Astrocyte (in vitro differentiated cells and primary cell): ENCODE measurements around the gene HEATR5A. TPM values are rescaled to one million over a fixed set of nuclear protein-coding genes. Genes with fewer than 3 reads are reported as not detected.

Experiments used
- DNase-seq: peaks from one replicate; pipeline ENCODE4 v3.0.0-alpha.2; 2010; ENCODE audit warnings: low read depth
- FAIRE-seq: peaks from 2 replicates; lab custom pipeline; 2011; peaks lifted over from hg19 to GRCh38; lab: Jason Lieb, UNC
- H2AFZ ChIP-seq: 2 replicates; pipeline ENCODE4 v1.6.0; 2012; ENCODE audit warnings: low read depth, low read length, inconsistent platforms
- H3K27ac ChIP-seq: 2 replicates; pipeline ENCODE4 v1.5.1; 2011; ENCODE audit warnings: low read depth, low read length, inconsistent platforms
- H3K27me3 ChIP-seq: 2 replicates; pipeline ENCODE4 v1.6.0; 2011; ENCODE audit warnings: low read length, inconsistent platforms; ENCODE audit not compliant: insufficient read depth
- H3K36me3 ChIP-seq: 2 replicates; pipeline ENCODE4 v1.5.1; 2011; ENCODE audit warnings: low read length, inconsistent platforms; ENCODE audit not compliant: insufficient read depth
- H3K4me1 ChIP-seq: 2 replicates; pipeline ENCODE4 v1.5.1; 2011; ENCODE audit warnings: low read length, inconsistent platforms; ENCODE audit not compliant: insufficient read depth
- H3K4me2 ChIP-seq: 2 replicates; pipeline ENCODE4 v1.6.0; 2012; ENCODE audit warnings: low read length, inconsistent platforms
- H3K4me3 ChIP-seq: 2 replicates; pipeline ENCODE4 v1.5.1; 2011; ENCODE audit warnings: low read depth, mild to moderate bottlenecking, low read length, inconsistent platforms; ENCODE audit not compliant: insufficient read depth
- H3K79me2 ChIP-seq: 2 replicates; pipeline ENCODE4 v1.6.0; 2012; ENCODE audit warnings: mild to moderate bottlenecking, low read length, inconsistent platforms; ENCODE audit not compliant: insufficient read depth
- H3K9ac ChIP-seq: 2 replicates; pipeline ENCODE4 v1.6.0; 2012; ENCODE audit warnings: mild to moderate bottlenecking, low read length, inconsistent platforms
- H3K9me3 ChIP-seq: 2 replicates; pipeline ENCODE4 v1.5.1; 2012; ENCODE audit warnings: low read depth, mild to moderate bottlenecking, low read length, inconsistent platforms; ENCODE audit not compliant: insufficient read depth
- H4K20me1 ChIP-seq: 2 replicates; pipeline ENCODE4 v1.6.0; 2012; ENCODE audit warnings: low read length, inconsistent platforms; ENCODE audit not compliant: insufficient read depth
- H3K27ac Mint-ChIP-seq: one replicate; pipeline ENCODE4 v1.8.0; 2021; ENCODE audit warnings: mild to moderate bottlenecking, mixed read lengths; ENCODE audit not compliant: unreplicated experiment
- H3K27me3 Mint-ChIP-seq: one replicate; pipeline ENCODE4 v1.8.0; 2021; ENCODE audit warnings: low read depth, mixed read lengths; ENCODE audit not compliant: unreplicated experiment
- H3K36me3 Mint-ChIP-seq: one replicate; pipeline ENCODE4 v1.8.0; 2021; ENCODE audit warnings: low read depth, mixed read lengths; ENCODE audit not compliant: unreplicated experiment
- H3K4me1 Mint-ChIP-seq: one replicate; pipeline ENCODE4 v1.8.0; 2021; ENCODE audit warnings: low read depth, mixed read lengths; ENCODE audit not compliant: unreplicated experiment
- H3K4me3 Mint-ChIP-seq: one replicate; pipeline ENCODE4 v1.8.0; 2021; ENCODE audit warnings: mild to moderate bottlenecking, moderate library complexity, mixed read lengths; ENCODE audit not compliant: unreplicated experiment
- H3K9me3 Mint-ChIP-seq: one replicate; pipeline ENCODE4 v1.8.0; 2021; ENCODE audit warnings: mild to moderate bottlenecking, mixed read lengths; ENCODE audit not compliant: unreplicated experiment
- CTCF ChIP-seq: IDR thresholded peaks from 2 replicates; pipeline ENCODE4 v1.5.1; 2011; ENCODE audit warnings: low read depth, mild to moderate bottlenecking, inconsistent platforms, low read length, moderate library complexity; ENCODE audit not compliant: insufficient read depth
- EZH2 ChIP-seq: IDR thresholded peaks from 2 replicates; pipeline ENCODE4 v1.6.1; 2012; ENCODE audit warnings: mild to moderate bottlenecking, low read length, inconsistent platforms; ENCODE audit not compliant: insufficient read depth
- total RNA-seq: library from RNA; stranded (reverse); gene quantifications from 2 replicates; pipeline ENCODE4 v1.2.1, GENCODE V29; 2021

The HEATR5A gene
- total RNA-seq, 1 donor from 2014 or later, result 50.7 TPM

DNA sequence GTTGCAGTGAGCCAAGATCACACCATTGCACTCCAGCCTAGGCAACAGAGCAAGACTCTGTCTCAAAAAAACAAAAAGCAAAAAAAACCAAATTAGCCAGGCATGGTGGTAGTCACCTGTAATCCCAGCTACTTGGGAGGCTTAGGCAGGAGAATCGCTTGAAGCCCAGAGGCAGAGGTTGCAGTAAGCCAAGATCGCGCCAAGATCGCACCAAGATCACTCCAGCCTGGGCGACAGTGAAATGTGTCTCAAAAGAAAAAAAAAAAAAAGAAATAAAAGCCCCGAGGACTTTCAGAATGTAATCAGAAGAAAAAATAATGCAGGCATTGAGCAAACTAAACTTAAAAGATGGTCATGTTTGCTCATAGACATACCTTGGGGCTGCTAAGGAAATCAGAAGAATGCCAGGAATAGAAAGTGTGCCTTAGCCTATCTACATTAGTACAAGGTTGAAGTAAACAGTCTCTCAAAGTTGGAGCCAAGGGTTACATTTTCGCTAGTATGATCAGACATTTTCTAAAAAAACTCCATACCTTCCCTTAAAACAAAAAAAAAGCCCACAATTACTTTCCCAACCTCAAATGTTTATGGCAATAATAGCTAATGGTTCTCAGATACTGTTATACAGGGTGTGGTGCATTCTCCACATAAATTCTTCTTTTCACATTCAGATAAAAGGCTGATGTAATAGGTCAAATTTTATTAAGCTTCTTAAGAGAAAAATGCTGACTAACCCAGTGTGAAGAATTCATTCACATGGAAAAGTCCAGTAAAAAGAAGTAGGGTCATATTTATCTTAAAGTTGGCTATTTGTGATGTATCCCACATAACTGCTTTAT lies 21.1 kb upstream of the HEATR5A start:
- Histone ChIP-seq H3K4me3 (no peak overlapping the region), H3K4me1 (peaks cover 3% of the 10 kb centered on the region), H3K36me3 (no peaks in the 10 kb centered on the region), H3K9me3 (no peaks in the 10 kb centered on the region), H3K4me2 (peak overlapping the region; percentile 68), H2AFZ (peak overlapping the region; percentile 31), H3K79me2 (no peaks in the 10 kb centered on the region), H3K9ac (peak overlapping the region; percentile 51), H3K27me3 (no peaks in the 10 kb centered on the region), H3K27ac (peak overlapping the region; percentile 76), H4K20me1 (no peaks in the 10 kb centered on the region)
- H3K27me3 Mint-ChIP-seq, result no peaks in the 10 kb centered on the region
- H3K4me3 Mint-ChIP-seq, result no peak overlapping the region
- peak overlapping the region; percentile 90 for H3K27ac Mint-ChIP-seq
- H3K36me3 Mint-ChIP-seq, result peaks cover 4% of the 10 kb centered on the region
- H3K9me3 Mint-ChIP-seq, result no peaks in the 10 kb centered on the region
- TF ChIP-seq EZH2 (no peak), CTCF (no peak)
- DNase-seq, result peak; percentile 92
- peaks cover 9% of the 10 kb centered on the region for H3K4me1 Mint-ChIP-seq
- FAIRE-seq, result peak; percentile 70

DNA sequence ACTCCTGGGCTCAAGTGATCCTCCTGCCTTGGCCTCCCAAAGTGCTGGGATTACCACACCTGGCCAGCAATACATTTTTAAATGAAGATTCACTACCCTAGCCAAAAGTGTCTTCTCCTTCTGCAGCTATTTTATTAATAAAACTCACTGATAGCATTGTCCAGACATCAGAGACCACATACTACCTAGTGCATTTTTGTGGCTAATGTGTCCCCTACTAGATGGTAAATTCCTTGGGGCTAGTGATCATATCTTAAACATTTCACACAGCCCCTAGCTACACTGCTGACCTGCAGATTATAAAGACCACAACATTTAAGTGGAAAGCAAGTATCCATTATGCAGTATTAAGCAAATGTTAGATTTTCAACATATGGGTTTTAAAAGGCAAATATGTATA lies 19.9 kb upstream of the HEATR5A start:
- Mint-ChIP-seq H3K27ac (no peak overlapping the region), H3K9me3 (no peaks in the 10 kb centered on the region), H3K27me3 (no peaks in the 10 kb centered on the region), H3K4me1 (peaks cover 9% of the 10 kb centered on the region), H3K36me3 (peaks cover 9% of the 10 kb centered on the region), H3K4me3 (no peak overlapping the region)
- Histone ChIP-seq H3K9ac (no peak overlapping the region), H3K79me2 (no peaks in the 10 kb centered on the region), H3K4me3 (no peak overlapping the region), H3K36me3 (no peaks in the 10 kb centered on the region), H4K20me1 (no peaks in the 10 kb centered on the region), H3K4me1 (peaks cover 3% of the 10 kb centered on the region), H3K27me3 (no peaks in the 10 kb centered on the region), H2AFZ (no peak overlapping the region), H3K4me2 (no peak overlapping the region), H3K27ac (no peak overlapping the region), H3K9me3 (no peaks in the 10 kb centered on the region)
- TF ChIP-seq EZH2, result no peak
- no peak for TF ChIP-seq CTCF
- FAIRE-seq (no peak), DNase-seq (peak; percentile 52)

- no peak for FAIRE-seq
- no peak overlapping the region for H3K27ac Mint-ChIP-seq
Measured at GRCh38 chr14:31439561-31439960, 19.2 kb upstream of the HEATR5A start.

More at GRCh38 chr14:31439561-31439960, 19.2 kb upstream of the HEATR5A start:
- DNase-seq, result peak; percentile 45
- peaks cover 9% of the 10 kb centered on the region for H3K4me1 Mint-ChIP-seq
- Histone ChIP-seq H3K4me1 (peaks cover 3% of the 10 kb centered on the region), H2AFZ (no peak overlapping the region), H3K27ac (no peak overlapping the region), H3K4me3 (no peak overlapping the region), H3K9me3 (no peaks in the 10 kb centered on the region), H3K27me3 (no peaks in the 10 kb centered on the region), H4K20me1 (no peaks in the 10 kb centered on the region), H3K4me2 (no peak overlapping the region), H3K9ac (no peak overlapping the region), H3K79me2 (no peaks in the 10 kb centered on the region), H3K36me3 (no peaks in the 10 kb centered on the region)
- TF ChIP-seq EZH2 (no peak), CTCF (no peak)
- no peaks in the 10 kb centered on the region for H3K27me3 Mint-ChIP-seq
- no peaks in the 10 kb centered on the region for H3K9me3 Mint-ChIP-seq
- H3K4me3 Mint-ChIP-seq, result no peak overlapping the region
- peaks cover 11% of the 10 kb centered on the region for H3K36me3 Mint-ChIP-seq
